Karpas-422 (cell line): Measurements from ENCODE around the gene ADAP1. TPM values are rescaled to one million over a fixed set of nuclear protein-coding genes. Genes with fewer than 3 reads are reported as not detected.

Source experiments
- DNase-seq: peaks from one replicate; pipeline ENCODE4 v3.0.0-alpha.2; 2015
- H2AFZ ChIP-seq: fragments of 200-600 bp; sonication (generic); 2 replicates; pipeline ENCODE4 v1.6.1; 2014; ENCODE audit warnings: antibody characterized with exemption, low read length, mixed read lengths
- H3K27ac ChIP-seq: fragments of 200-600 bp; sonication (generic); 2 replicates; pipeline ENCODE4 v1.5.1; 2014; ENCODE audit warnings: mild to moderate bottlenecking, low read length, moderate library complexity
- H3K27me3 ChIP-seq: fragments of 200-600 bp; sonication (generic); 2 replicates; pipeline ENCODE4 v1.6.1; 2014; ENCODE audit warnings: low read length, mixed read lengths
- H3K36me3 ChIP-seq: fragments of 200-600 bp; sonication (generic); 2 replicates; pipeline ENCODE4 v1.6.1; 2014; ENCODE audit warnings: low read length, mixed read lengths; ENCODE audit not compliant: insufficient read depth
- H3K4me1 ChIP-seq: fragments of 200-600 bp; sonication (generic); 2 replicates; pipeline ENCODE4 v1.6.1; 2014; ENCODE audit warnings: mild to moderate bottlenecking, low read length, mixed read lengths
- H3K4me2 ChIP-seq: fragments of 200-600 bp; sonication (generic); 2 replicates; pipeline ENCODE4 v1.6.1; 2014; ENCODE audit warnings: low read length, low read depth, mild to moderate bottlenecking; ENCODE audit not compliant: poor library complexity, severe bottlenecking
- H3K4me3 ChIP-seq: fragments of 200-600 bp; sonication (generic); 2 replicates; pipeline ENCODE4 v1.5.1; 2014; ENCODE audit warnings: mild to moderate bottlenecking, antibody characterized with exemption, low read length, mixed read lengths
- H3K79me2 ChIP-seq: fragments of 200-600 bp; sonication (generic); 2 replicates; pipeline ENCODE4 v1.6.1; 2014; ENCODE audit warnings: mild to moderate bottlenecking, low read length, mixed read lengths
- H3K9ac ChIP-seq: fragments of 200-600 bp; sonication (generic); 2 replicates; pipeline ENCODE4 v1.6.0; 2014; ENCODE audit warnings: low read length
- H3K9me2 ChIP-seq: fragments of 200-600 bp; sonication (generic), shearing (Covaris generic); replicated peaks from 2 replicates; pipeline ENCODE4 v1.6.0; 2014; ENCODE audit warnings: mild to moderate bottlenecking, low read length, moderate library complexity; ENCODE audit not compliant: insufficient read depth
- H3K9me3 ChIP-seq: fragments of 300-700, 200-600 bp; sonication (generic); 2 replicates; pipeline ENCODE4 v1.6.1; 2014; ENCODE audit warnings: low read length, mixed read lengths
- H4K20me1 ChIP-seq: fragments of 200-600 bp; sonication (generic); 2 replicates; pipeline ENCODE4 v1.6.1; 2014; ENCODE audit warnings: mild to moderate bottlenecking, antibody characterized with exemption, low read length, low read depth; ENCODE audit not compliant: insufficient read depth
- total RNA-seq: library from RNA; depleted of rRNA; stranded (reverse); fragments of >200 nt; shearing (Covaris generic); gene quantifications from 2 replicates; pipeline ENCODE4 v1.2.3, GENCODE V29; 2014; ENCODE audit warnings: low replicate concordance

Gene ADAP1
- total RNA-seq, 1 experiment from 2014 or later, result not detected

DNA sequence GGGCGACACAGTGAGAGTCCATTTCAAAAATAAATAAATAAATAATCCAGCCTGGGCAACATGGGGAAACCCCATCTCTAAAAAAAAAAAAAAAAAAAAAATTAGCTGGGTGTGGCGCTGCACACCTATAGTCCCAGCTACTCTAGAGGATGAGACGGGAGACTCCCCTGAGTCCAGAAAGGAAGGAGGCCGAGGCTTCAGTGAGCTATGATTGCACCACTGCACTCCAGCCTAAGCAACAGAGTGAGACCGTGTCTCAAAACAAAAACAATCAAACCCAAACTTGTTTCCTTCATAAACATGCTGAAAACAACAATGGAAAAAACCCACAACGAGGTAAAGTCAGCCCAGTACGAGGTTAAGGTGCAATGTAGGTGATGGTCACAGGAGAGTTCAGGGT lies 19.7 kb upstream of the ADAP1 start:
- peak overlapping the region; percentile 100 for H3K4me3 ChIP-seq
- H3K36me3 ChIP-seq, result peaks cover 21% of the 10 kb centered on the region
- no peak overlapping the region for H2AFZ ChIP-seq
- H3K27me3 ChIP-seq, result no peaks in the 10 kb centered on the region
- no peaks in the 10 kb centered on the region for H3K9me2 ChIP-seq
- peaks cover 38% of the 10 kb centered on the region for H4K20me1 ChIP-seq
- H3K79me2 ChIP-seq, result peaks cover 34% of the 10 kb centered on the region
- H3K27ac ChIP-seq, result no peak overlapping the region
- no peak for DNase-seq
- H3K4me2 ChIP-seq, result peak overlapping the region; percentile 99
- H3K9me3 ChIP-seq, result no peaks in the 10 kb centered on the region
- peaks cover 49% of the 10 kb centered on the region for H3K4me1 ChIP-seq
- peak overlapping the region; percentile 100 for H3K9ac ChIP-seq

DNA sequence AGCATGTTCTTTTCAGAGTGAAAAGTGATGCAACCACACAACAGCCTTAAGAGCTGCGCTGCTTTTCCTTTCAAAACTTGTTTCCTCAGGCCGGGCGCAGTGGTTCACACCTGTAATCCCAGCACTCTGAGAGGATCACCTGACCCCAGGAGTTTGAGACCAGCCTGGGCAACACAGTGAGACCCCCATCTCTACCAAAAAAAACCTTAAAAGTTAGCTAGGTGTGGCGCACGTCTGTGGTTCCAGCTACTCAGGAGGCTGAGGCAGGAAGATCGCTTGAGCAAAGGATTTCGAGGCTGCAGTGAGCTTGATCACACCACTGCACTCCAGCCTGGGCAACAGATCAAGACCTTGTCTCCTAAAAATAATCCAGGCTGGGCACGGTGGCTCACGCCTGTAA lies 18.8 kb upstream of the ADAP1 start:
- Histone ChIP-seq H3K27me3 (no peaks in the 10 kb centered on the region), H3K9ac (no peak overlapping the region; the same call in 1 of the 2 replicates), H3K36me3 (peaks cover 26% of the 10 kb centered on the region), H3K4me3 (no peak overlapping the region), H3K9me3 (no peaks in the 10 kb centered on the region), H3K4me1 (peaks cover 40% of the 10 kb centered on the region), H4K20me1 (peaks cover 44% of the 10 kb centered on the region), H2AFZ (no peak overlapping the region), H3K27ac (no peak overlapping the region), H3K4me2 (peak overlapping the region; percentile 99), H3K9me2 (no peaks in the 10 kb centered on the region), H3K79me2 (peaks cover 34% of the 10 kb centered on the region)
- DNase-seq, result no peak

DNA sequence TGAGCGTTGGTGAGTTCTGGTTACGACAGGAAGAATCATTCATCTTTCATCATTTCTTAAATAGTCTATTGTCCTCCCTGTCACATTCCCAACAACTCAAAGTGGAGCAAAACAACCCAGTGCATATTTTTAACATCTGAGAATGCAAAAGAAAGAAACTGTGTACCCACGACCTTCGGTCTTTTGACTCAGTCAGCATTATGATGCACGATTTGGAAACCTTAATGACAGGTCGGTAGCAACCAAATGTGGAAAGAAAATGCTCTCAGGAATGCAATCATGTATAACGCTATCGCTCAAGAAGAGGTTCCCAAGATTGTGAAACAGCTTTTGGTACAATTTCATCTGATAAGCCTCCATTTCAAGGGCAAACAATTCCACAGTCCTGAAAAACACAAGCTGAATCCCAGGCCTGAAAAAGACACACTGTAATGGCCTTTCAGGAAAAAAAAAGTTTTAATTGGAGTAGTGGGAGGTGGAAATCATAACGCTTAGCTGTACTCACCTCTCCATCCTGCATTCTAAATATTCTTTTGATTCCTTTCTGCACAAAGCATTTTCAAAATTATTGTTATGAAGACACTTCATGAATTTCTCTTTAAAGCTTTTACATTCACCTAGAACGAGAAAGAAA lies 18.3 kb upstream of the ADAP1 start:
- Histone ChIP-seq H3K27me3 (no peaks in the 10 kb centered on the region), H4K20me1 (peaks cover 48% of the 10 kb centered on the region), H3K36me3 (peaks cover 29% of the 10 kb centered on the region), H3K27ac (no peak overlapping the region), H3K9ac (no peak overlapping the region), H3K79me2 (peaks cover 34% of the 10 kb centered on the region), H2AFZ (no peak overlapping the region), H3K9me3 (no peaks in the 10 kb centered on the region), H3K4me3 (no peak overlapping the region), H3K4me1 (peaks cover 35% of the 10 kb centered on the region), H3K4me2 (peak overlapping the region; percentile 99), H3K9me2 (no peaks in the 10 kb centered on the region)
- no peak for DNase-seq

DNA sequence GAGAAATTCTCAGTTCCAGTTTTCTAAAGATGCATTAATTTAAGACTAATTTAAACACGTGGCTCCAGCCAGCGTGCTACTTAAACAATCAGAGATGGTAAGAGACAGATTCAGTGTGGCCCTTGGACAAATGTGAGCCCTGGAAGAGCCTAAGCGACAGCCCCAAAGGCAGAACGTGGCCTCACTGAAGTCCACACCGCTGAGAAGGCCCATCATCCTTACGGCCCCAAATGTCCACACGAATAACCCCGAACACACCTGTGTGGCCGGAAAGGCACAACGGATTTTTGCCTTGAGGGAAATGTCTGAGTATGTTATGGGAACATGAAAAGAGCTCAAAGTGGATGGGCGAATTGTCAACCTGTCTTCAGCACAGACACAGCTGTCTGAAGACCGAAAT lies 17.6 kb upstream of the ADAP1 start:
- Histone ChIP-seq H3K79me2 (peaks cover 34% of the 10 kb centered on the region), H3K27me3 (no peaks in the 10 kb centered on the region), H4K20me1 (peaks cover 52% of the 10 kb centered on the region), H3K4me2 (no peak overlapping the region), H3K9ac (no peak overlapping the region), H3K27ac (no peak overlapping the region), H3K4me3 (no peak overlapping the region), H3K4me1 (peaks cover 28% of the 10 kb centered on the region), H3K36me3 (peaks cover 29% of the 10 kb centered on the region), H3K9me3 (no peaks in the 10 kb centered on the region), H3K9me2 (no peaks in the 10 kb centered on the region), H2AFZ (no peak overlapping the region)
- DNase-seq, result no peak

DNA sequence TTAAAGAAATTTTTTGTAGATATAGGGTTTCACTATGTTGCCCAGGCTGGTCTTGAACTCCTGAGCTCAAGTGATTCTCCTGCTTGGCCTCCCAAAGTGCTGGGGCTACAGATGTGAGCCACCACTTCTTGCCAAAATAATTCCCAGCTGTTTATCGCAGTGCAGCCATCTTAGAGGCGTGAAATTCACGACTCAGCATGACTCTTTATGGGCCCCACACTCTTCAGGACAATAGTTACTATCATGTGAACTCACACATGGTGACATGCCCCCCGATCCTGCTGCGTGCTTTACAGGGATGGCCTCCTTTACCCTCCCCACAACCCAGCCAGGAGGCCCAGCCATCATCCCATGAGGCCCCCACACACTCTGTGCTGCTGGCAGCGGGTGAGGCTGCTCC lies 16.3 kb upstream of the ADAP1 start:
- Histone ChIP-seq H3K4me2 (no peak overlapping the region), H3K4me3 (no peak overlapping the region), H3K9ac (no peak overlapping the region), H4K20me1 (peaks cover 62% of the 10 kb centered on the region), H3K79me2 (peaks cover 34% of the 10 kb centered on the region), H3K9me3 (no peaks in the 10 kb centered on the region), H3K36me3 (peaks cover 29% of the 10 kb centered on the region), H3K27me3 (no peaks in the 10 kb centered on the region), H3K4me1 (peaks cover 17% of the 10 kb centered on the region), H2AFZ (no peak overlapping the region), H3K27ac (no peak overlapping the region), H3K9me2 (no peaks in the 10 kb centered on the region)
- DNase-seq, result no peak

DNA sequence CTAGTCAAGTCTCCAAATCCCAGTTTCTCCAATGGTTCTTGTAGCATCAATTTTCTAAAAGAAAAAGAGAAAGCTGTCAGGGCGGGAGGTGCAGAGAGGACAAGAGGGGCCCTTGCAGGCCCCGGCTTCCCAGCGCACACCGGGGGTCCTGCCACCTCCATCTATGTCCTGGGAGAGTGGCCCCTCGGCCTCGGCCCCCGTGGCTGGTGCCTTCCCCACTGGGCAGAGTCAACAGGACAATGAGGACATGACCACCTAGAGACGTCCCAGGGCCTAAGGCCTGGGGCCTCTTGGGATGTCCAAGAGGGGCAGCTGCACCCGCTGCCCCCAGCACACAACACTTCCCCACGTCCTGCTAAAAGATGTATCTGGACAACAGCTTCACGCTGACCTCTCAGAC lies 14.9 kb upstream of the ADAP1 start:
- H3K4me1 ChIP-seq, result peaks cover 14% of the 10 kb centered on the region
- no peak overlapping the region for H3K4me3 ChIP-seq
- no peak overlapping the region for H3K9ac ChIP-seq
- DNase-seq, result no peak
- H2AFZ ChIP-seq, result no peak overlapping the region
- no peaks in the 10 kb centered on the region for H3K9me2 ChIP-seq
- H3K79me2 ChIP-seq, result peaks cover 25% of the 10 kb centered on the region
- H4K20me1 ChIP-seq, result peaks cover 57% of the 10 kb centered on the region
- H3K4me2 ChIP-seq, result no peak overlapping the region
- H3K9me3 ChIP-seq, result no peaks in the 10 kb centered on the region
- no peaks in the 10 kb centered on the region for H3K27me3 ChIP-seq
- H3K27ac ChIP-seq, result no peak overlapping the region
- H3K36me3 ChIP-seq, result peaks cover 29% of the 10 kb centered on the region

DNA sequence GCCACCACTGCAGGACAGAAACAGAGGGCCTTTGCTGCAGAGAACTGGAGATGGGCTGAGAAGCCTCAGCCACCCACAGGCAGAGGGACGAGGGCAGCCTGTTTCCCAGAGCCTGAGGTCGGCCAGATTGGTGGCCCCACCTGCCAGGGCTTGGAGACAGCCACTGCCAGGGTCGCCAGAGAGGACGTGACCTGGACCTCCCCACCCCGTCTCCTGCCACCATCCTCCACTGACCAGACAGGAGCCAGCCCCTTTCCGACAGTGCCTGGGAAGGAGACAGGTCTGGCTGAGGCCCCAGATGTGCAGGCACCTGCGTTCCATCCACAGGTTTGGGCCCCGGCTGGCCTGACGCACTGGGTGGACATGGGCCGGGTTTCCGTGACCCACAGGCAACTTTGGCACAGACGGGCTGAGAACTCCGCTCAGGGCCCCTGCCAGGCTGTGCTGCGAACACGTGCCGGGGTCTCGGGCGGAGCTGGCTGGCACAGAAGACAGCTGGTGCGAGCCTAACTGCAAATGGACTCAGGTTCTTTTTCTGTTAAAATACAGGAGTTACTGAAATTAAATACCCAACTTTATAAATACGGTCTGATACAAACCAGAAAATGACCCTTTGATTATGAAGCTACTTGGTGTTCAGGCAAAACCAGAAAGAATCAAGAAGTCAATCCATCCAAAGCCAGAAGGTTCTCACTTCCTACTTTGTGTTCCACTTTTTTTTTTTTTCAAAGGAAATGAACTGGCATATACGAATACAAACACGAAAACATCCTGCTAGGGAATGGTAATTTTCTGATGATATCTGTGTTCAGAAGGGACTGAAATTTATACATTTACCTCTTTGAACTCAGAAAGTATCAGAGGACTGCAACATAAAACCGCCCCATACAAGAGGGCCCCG lies 14.0 kb upstream of the ADAP1 start:
- Histone ChIP-seq H3K9me2 (no peaks in the 10 kb centered on the region), H3K9me3 (no peaks in the 10 kb centered on the region), H3K4me3 (no peak overlapping the region), H3K27ac (no peak overlapping the region), H3K36me3 (peaks cover 29% of the 10 kb centered on the region), H3K79me2 (peaks cover 16% of the 10 kb centered on the region), H4K20me1 (peaks cover 54% of the 10 kb centered on the region; the same call in 1 of the 2 replicates), H3K9ac (no peak overlapping the region), H3K27me3 (no peaks in the 10 kb centered on the region), H2AFZ (no peak overlapping the region), H3K4me1 (peaks cover 5% of the 10 kb centered on the region), H3K4me2 (no peak overlapping the region)
- DNase-seq, result no peak

DNA sequence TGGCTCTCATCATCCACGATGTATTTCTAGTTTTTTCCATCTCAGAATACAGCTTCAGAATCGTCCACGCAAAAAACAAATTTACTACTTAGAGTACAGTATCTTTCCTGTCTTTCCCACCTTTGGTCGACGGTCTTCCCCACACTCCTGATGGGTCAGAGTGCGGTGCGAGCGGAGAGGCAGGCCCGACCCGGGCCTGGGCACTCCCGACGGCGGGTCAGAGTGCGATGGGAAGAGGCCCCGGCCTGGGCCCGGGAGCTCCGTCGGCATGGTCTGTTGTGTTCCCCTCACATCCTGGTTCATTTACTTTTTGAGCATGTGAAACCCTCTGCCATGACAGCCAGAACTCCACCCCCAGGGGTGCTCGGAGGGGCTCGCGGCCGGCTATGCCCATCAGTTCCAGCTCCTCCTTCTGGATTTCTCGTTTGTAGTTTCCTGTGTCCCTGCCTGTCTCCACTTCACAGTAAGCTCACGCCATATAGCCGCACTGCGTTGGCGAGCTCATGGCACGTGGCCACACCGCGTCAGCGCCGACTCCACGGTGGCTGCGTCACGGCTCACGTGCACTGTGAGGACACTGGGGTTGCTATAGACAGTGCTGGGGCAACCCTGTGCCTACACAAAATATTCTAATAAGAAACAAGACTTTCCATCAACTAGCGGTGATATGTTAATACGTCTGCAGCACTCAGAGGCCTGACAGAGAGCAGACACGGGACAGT lies 13.0 kb upstream of the ADAP1 start:
- H3K4me2 ChIP-seq, result no peak overlapping the region
- peaks cover 45% of the 10 kb centered on the region; the same call in 1 of the 2 replicates for H4K20me1 ChIP-seq
- H3K79me2 ChIP-seq, result peaks cover 6% of the 10 kb centered on the region
- no peaks in the 10 kb centered on the region for H3K9me2 ChIP-seq
- H3K27me3 ChIP-seq, result no peaks in the 10 kb centered on the region
- no peaks in the 10 kb centered on the region; the same call in 1 of the 2 replicates for H3K4me1 ChIP-seq
- no peak overlapping the region for H2AFZ ChIP-seq
- H3K9me3 ChIP-seq, result no peaks in the 10 kb centered on the region; the same call in 1 of the 2 replicates
- H3K36me3 ChIP-seq, result peaks cover 21% of the 10 kb centered on the region
- H3K27ac ChIP-seq, result no peak overlapping the region
- H3K4me3 ChIP-seq, result no peak overlapping the region
- DNase-seq, result no peak
- H3K9ac ChIP-seq, result no peak overlapping the region
